ENCODE results near the gene DPYSL4.
"Not testable (repeated sequence)": the region's sequence is repeated elsewhere in the genome, so short reads cannot be mapped to it uniquely, and the experiment has no call there.

DPYSL4 gene

GRCh38 chr10:132149917-132150316 is 36.8 kb upstream of the DPYSL4 start:
- DNase-seq (ENCODE audit: low read depth) = no peak

DNA sequence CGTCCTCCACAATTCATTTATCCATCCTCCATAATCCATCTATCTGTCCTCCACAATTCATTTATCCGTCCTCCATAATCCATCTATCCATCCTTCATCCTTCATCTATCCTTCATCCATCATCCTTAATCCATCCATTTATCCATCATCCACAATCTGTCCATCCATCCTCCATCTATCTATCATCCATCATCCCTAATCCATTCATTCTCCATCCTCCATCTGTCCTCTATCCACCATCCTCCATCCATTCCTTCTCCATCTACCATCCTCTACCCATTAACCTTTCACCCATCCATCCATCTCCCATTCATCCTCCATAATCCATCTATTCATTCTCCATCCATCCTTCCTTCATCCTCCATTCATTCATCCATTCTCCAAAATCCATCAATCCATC is 36.0 kb upstream of the DPYSL4 start:
- DNase-seq (ENCODE audit: low read depth) = no peak

- no peak for DNase-seq (ENCODE audit: low read depth)
These were observed 35.3 kb upstream of the DPYSL4 start for GRCh38 chr10:132151286-132151950.

GRCh38 chr10:132151951-132152505 is 34.7 kb upstream of the DPYSL4 start:
- DNase-seq (ENCODE audit: low read depth) = no peak

DNA sequence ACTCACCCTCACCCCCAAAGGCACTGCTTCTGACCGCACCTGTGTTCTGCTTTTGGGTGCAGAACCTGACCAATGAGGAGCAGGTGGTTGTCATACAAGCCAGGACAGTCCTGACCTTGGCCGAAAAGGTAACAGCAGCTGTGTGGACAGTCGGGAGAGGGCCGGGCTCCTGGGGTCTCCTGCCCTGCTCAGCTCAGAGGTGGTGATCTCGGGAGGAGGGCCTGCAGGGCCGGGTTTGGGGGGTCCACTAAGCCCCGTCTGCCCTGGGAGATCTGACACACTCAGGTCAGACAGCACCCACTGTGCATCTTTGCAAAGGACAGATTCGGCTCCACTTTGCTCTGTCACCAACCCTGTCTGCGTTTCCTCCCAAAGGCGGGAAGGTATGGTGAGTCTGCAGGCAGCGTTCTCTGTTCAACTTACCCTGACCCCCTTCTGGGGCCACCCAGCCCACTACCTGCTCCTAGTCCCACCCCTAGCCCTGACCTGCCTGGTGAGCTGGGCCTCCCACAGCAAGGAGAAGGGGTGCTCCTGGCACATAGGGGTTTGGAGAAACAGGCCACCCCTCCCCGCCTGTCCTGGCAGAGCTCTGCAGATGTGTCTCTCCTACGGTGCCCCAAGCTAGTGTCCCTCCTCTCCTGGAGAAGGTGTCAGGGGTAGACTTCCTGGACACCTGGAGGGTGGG is 33.7 kb upstream of the DPYSL4 start:
- DNase-seq (ENCODE audit: low read depth) = no peak

- no peak for DNase-seq (ENCODE audit: low read depth)
These were observed 33.0 kb upstream of the DPYSL4 start for GRCh38 chr10:132153616-132154217.

- no peak for DNase-seq (ENCODE audit: low read depth)
These were observed 32.3 kb upstream of the DPYSL4 start for GRCh38 chr10:132154440-132154839.

DNA sequence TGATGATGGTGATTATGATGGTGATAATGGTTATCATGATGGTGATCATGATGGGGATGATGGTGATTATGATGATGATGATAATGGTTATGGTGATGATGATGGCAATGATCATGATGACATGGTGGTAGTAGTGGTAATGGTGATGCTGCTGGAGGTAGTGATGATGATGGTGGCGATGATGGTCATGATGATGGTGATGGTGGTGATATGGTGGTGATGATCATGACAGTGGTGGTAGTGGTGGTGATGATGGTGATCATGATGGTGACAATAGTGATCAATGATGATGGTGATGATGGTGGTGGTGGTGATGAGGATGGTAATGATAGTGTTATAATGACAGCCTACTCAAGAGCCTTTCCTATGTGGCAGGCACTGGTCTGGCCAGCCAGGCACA is 31.8 kb upstream of the DPYSL4 start:
- no peak for DNase-seq (ENCODE audit: low read depth)

DNA sequence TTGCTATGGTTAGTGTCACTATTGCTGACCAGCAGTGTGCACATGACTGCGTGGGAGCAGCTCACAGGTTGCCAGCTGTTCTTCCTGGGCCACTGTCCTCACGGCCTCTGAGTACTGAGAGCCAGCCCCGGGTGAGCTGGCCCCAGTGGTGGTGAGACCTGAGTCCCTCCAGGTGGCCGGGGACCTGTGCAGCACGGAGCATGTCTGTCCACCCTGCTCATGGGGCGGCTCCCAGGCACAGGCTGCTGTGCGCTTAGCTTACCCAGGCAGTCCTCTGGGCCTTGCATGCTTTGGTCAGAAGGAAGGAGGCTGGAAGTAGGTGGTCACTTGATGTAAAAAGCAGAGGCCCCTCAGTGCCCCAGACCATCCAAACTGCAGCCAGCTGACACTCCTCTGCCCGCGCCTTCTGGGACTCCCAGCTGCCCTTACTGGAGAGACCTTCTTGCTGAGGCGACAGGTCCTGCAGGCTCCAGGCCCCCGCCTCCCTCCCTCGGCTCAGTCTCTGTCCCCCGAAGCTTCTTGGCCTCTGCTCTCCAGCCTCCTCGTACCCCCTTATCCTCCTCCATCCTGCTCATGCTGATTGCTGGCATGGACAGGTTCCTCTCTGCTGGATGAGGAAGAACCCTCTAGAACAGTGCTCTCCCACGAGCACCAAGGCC is 30.9 kb upstream of the DPYSL4 start:
- DNase-seq (ENCODE audit: low read depth) = no peak

GRCh38 chr10:132156382-132156781 is 30.4 kb upstream of the DPYSL4 start:
- DNase-seq (ENCODE audit: low read depth) = no peak

DNA sequence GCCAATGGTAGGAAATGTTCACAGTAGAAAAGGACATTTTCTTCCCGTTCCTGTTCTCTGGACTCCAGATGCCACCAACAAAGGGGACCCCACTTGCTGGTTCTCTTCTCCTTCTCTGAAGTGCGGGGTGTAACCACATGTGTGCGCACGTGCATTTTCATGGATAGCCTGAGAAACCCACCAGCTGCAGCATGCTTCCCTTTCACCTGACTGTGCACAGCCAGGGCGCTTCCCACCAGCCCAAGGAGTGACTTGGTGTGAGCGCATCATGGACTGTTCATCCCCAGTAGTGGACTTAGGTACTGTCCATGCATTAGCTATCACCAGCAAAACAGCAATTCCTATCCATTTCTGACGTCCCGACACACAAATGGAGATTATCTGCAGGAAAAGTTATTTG is 29.6 kb upstream of the DPYSL4 start:
- DNase-seq (ENCODE audit: low read depth) = no peak

DNA sequence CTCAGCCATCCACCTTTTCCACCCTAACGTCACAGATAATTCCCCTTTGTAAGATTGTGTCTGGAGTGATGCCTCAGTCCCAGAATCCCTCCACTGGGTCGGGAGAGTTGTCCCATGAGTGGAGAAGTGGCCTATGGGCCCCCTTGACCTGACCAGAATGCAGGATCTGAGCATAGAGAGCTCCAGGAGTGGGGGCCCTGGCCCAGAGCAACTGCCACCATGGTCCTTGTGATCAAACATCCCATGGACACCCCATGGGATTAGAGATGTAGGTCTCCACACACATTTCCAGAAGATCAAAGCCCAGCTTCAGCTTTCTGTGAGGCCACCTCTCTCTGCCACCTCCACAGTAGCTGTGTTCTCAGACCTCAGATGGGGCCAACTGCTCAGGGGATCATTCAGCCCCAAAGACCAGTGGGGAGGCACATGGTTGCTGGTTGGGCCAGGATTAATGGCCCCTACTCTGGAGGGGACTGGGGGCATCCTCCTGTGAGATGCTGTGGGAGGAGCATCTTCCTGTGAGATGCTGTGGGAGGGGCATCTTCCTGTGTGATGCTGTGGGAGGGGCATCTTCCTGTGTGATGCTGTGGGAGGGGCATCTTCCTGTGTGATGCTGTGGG is 28.5 kb upstream of the DPYSL4 start:
- DNase-seq (ENCODE audit: low read depth) = no peak

- DNase-seq (ENCODE audit: low read depth) = no peak
These were observed 27.9 kb upstream of the DPYSL4 start for GRCh38 chr10:132158823-132159222.

DNA sequence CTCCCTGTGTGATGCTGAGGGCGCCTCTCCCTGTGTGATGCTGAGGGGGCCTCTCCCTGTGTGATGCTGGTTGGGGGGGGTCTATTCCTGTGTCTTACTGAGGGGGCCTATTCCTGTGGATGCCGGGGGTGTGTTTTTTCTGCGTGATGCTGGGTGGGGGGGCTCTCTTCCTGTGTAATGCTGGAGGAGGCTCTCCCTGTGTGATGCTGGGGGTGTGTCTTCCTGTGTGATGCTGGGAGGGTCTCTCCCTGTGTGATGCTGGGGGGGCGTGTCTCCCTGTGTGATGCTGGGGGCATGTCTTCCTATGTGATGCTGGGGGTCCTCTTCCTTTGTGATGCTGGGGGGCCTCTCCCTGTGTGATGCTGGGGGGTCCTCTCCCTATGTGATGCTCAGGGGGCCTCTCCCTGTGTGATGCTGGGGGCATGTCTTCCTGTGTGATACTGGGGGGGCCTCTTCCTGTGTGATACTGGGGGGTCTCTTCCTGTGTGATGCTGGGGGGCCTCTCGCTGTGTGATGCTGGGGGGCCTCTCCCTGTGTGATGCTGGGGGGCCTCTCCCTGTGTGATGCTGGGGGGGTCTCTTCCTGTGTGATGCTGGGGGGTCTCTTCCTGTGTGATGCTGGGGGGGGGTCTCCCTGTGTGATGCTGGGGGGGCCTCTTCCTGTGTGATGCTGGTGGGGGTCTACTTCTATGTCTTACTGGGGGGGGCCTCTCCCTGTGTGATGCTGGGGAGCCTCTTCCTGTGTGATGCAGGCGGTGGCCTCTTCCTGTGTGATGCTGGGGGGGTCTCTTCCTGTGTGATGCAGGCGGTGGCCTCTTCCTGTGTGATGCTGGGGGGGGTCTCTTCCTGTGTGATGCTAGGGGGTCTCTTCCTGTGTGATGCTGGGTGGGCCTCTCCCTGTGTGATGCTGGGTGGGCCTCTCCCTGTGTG is 27.2 kb upstream of the DPYSL4 start:
- not testable (repeated sequence) for DNase-seq (ENCODE audit: low read depth)

DNA sequence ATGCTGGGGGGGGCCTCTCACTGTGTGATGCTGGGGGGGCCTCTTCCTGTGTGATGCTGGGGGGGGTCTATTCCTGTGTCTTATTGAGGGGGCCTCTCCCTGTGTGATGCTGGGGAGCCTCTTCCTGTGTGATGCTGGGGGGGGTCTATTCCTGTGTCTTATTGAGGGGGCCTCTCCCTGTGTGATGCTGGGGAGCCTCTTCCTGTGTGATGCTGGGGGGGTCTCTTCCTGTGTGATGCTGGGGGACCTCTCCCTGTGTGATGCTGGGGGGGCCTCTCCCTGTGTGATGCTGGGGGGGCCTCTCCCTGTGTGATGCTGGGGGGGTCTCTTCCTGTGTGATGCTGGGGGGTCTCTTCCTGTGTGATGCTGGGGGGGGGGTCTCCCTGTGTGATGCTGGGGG is 26.5 kb upstream of the DPYSL4 start:
- not testable (repeated sequence) for DNase-seq (ENCODE audit: low read depth)

DNA sequence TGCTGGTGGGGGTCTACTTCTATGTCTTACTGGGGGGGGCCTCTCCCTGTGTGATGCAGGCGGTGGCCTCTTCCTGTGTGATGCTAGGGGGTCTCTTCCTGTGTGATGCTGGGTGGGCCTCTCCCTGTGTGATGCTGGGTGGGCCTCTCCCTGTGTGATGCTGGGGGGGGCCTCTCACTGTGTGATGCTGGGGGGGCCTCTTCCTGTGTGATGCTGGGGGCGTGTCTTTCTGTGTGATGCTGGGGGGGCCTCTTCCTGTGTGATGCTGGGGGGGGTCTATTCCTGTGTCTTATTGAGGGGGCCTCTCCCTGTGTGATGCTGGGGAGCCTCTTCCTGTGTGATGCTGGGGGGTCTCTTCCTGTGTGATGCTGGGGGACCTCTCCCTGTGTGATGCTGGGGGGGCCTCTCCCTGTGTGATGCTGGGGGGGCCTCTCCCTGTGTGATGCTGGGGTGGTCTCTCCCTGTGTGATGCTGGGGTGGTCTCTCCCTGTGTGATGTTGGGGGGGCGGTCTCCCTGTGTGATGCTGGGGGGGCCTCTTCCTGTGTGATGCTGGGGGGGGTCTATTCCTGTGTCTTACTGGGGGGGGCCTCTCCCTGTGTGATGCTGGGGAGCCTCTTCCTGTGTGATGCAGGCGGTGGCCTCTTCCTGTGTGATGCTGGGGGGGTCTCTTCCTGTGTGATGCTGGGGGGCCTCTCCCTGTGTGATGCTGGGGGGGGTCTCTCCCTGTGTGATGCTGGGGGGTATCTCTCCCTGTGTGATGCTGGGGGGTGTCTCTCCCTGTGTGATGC is 25.7 kb upstream of the DPYSL4 start:
- DNase-seq (ENCODE audit: low read depth) = not testable (repeated sequence)

DNA sequence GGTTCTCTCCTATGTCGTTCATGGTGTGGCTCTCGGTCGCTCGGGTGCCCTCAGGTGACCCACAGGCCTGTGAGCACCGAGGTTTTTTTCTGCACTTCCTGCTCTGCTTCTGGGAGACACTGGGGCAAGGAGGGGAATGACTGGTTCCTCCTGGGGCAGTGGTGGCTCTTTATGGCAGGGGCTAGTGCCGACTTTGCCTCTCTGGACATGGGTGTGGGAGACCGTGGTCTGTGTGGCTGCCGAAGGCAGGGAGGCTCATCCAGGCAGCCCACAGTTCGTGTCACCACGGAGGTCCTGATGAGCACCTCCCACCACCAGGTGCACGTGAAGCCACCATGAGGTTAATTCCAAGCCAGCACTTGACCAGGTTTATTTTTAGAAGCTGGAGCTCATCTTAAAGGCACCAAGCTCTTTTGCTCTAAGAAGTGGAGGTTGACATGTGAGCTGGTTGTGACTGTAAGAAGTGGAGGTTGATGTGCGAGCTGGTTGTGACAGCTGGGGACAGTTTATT is 24.7 kb upstream of the DPYSL4 start:
- DNase-seq (ENCODE audit: low read depth) = no peak

DNA sequence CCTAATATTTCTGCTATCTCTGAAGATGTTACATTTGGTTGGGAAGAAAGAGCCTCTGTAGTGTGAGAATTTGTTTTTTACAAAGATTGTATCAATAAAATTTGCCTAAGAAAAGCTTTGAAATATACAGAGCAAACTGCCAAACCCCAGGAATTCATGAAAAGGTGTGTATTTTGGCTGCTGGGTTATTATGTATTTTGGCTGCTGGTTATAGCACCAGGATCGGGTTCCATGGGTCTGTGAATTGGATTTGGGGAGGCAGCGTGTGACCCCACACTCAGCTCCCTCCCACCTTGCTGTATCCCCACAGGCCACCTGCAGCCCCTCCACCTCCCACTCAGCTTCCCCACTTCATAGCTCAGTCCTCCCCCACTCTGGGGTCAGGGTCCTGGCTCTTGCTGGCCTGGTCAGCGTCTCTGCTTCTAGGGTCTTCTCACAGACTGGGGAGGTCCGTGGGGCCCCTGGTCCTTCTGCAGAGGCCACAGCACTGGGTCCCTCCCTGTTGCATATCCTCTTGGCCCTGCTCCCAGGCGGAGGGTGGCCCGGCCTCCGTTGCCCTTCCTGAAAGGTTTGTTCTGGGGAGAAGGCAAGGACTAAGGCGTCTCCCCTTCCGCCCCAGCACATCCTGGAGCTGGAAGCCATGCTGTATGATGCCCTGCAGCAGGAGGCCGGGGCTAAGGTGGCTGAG is 24.0 kb upstream of the DPYSL4 start:
- no peak for DNase-seq (ENCODE audit: low read depth)

GRCh38 chr10:132163278-132163765 is 23.4 kb upstream of the DPYSL4 start:
- peak; percentile 30 for DNase-seq (ENCODE audit: low read depth)

Data from stimulated activated CD8-positive, alpha-beta memory T cell treated with anti-CD3 and anti-CD28 coated beads, Interleukin-7, amount 100 ng/mL, for 24 hours (primary cell).